Suprapubic skin (tissue), 4 donors: ENCODE results near the gene GPR161. TPM values are rescaled to one million over a fixed set of nuclear protein-coding genes. Genes with fewer than 3 reads are reported as not detected.

Experiments
- DNase-seq, 2 donors: peaks; one replicate each; pipeline ENCODE4 v3.0.0-alpha.2; 2019; ENCODE audit warnings: low spot score in 2 of 2
- H3K27ac ChIP-seq: fragments of 200-600 bp; sonication (generic); one replicate; pipeline ENCODE4 v1.5.1; 2019
- H3K27me3 ChIP-seq: fragments of 200-600 bp; sonication (generic); one replicate; pipeline ENCODE4 v1.5.1; 2019
- H3K36me3 ChIP-seq: fragments of 200-600 bp; sonication (generic); one replicate; pipeline ENCODE4 v1.5.1; 2019
- H3K4me1 ChIP-seq: fragments of 200-600 bp; sonication (generic); one replicate; pipeline ENCODE4 v1.5.1; 2019
- H3K4me3 ChIP-seq: fragments of 200-600 bp; sonication (generic); one replicate; pipeline ENCODE4 v1.5.1; 2019; ENCODE audit warnings: mild to moderate bottlenecking
- H3K9me3 ChIP-seq: fragments of 200-600 bp; sonication (generic); one replicate; pipeline ENCODE4 v1.5.1; 2019
- EP300 ChIP-seq: sonication (generic); formaldehyde crosslinking; IDR thresholded peaks from one replicate; pipeline ENCODE4 v1.6.1; 2017; ENCODE audit warnings: antibody characterized with exemption
- POLR2A ChIP-seq, 2 donors: fragments of 450-650 bp; IDR thresholded peaks; one replicate each; pipeline ENCODE4 v1.6.1; 2017; ENCODE audit warnings: antibody characterized with exemption in 2 of 2, mild to moderate bottlenecking in 2 of 2, moderate library complexity in 2 of 2
- POLR2AphosphoS5 ChIP-seq, 3 donors: sonication (generic); formaldehyde crosslinking; IDR thresholded peaks; one replicate each; pipeline ENCODE4 v1.6.1; 2017; ENCODE audit warnings: antibody characterized with exemption in 3 of 3
- WGBS: methylation state at CpG from one replicate; pipeline ENCODE4 v1.1.5; 2018; 5-methylcytosine and 5-hydroxymethylcytosine counted together
- total RNA-seq, 4 donors: library from RNA; depleted of rRNA; stranded (reverse); fragments of >200 nt; gene quantifications; one replicate each; pipeline ENCODE4 v1.1.0, GENCODE V29; 2016
- TF ChIP-seq, protein P1 (sequence below), 2 donors: fragments of 200-600 bp in 1 of 2; fragments of 450-650 bp in 1 of 2; sonication (generic) in 1 of 2; IDR thresholded peaks; one replicate each; pipeline ENCODE4 v1.5.1; 2016 to 2019; ENCODE audit warnings: antibody characterized with exemption in 2 of 2, mild to moderate bottlenecking in 1 of 2, moderate library complexity in 1 of 2

The GPR161 gene
- total RNA-seq, 4 donors from 2014 or later = 3.1 to 7.6 (median 4.2) TPM

DNA sequence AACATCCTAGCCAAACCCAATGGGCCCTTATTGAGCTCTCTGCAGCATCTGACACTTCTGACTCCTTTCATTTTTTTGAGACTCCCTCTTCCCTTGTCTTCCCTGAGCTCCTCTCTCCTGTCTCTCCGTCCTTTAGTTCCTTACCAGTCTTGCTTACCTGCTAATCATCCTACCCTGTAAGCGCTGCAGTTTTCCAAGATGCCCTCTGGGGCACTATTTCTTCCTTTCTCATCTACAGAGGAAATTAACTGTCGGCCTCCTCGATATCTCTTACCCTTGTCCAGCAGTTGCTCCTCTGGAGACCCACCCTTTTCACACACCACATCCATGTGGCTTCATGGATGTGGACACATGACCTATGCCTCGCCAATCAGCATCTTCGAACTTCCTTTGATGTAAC, 6.8 kb downstream of the GPR161 start:
- H3K4me1 ChIP-seq = peaks cover 5% of the 10 kb centered on the region
- no peak overlapping the region for H3K27ac ChIP-seq
- no peak overlapping the region for H3K4me3 ChIP-seq
- 92% methylated on average over 6 of the region's 6 CpGs for WGBS
- no peaks in the 10 kb centered on the region for H3K9me3 ChIP-seq
- DNase-seq = no peak
- H3K27me3 ChIP-seq = no peaks in the 10 kb centered on the region
- no peaks in the 10 kb centered on the region for H3K36me3 ChIP-seq
- no peak for TF ChIP-seq POLR2A (IDR thresholded peaks at IDR 0.05)
- TF ChIP-seq, protein P1, sequence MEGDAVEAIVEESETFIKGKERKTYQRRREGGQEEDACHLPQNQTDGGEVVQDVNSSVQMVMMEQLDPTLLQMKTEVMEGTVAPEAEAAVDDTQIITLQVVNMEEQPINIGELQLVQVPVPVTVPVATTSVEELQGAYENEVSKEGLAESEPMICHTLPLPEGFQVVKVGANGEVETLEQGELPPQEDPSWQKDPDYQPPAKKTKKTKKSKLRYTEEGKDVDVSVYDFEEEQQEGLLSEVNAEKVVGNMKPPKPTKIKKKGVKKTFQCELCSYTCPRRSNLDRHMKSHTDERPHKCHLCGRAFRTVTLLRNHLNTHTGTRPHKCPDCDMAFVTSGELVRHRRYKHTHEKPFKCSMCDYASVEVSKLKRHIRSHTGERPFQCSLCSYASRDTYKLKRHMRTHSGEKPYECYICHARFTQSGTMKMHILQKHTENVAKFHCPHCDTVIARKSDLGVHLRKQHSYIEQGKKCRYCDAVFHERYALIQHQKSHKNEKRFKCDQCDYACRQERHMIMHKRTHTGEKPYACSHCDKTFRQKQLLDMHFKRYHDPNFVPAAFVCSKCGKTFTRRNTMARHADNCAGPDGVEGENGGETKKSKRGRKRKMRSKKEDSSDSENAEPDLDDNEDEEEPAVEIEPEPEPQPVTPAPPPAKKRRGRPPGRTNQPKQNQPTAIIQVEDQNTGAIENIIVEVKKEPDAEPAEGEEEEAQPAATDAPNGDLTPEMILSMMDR (IDR thresholded peaks at IDR 0.05) = no peak
- TF ChIP-seq EP300 = no peak
- TF ChIP-seq POLR2AphosphoS5 (IDR thresholded peaks at IDR 0.05) = no peak

DNA sequence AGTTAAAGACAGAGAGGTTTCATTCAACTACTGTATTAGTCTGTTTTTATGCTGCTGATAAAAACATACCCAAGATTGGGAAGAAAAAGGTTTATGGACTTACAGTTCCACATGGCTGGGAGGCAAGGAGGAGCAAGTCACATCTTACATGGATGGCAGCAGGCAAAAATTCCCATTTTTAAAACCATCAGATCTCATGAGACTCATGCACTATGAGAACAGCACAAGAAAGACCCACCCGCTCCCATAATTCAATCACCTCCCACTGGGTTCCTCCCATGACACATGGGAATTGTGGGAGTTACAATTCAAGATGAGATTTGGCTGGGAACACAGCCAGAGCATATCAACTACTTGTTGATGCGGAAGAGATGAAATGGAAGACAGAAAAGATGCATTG, 9.2 kb downstream of the GPR161 start:
- no peaks in the 10 kb centered on the region for H3K27me3 ChIP-seq
- H3K36me3 ChIP-seq = no peaks in the 10 kb centered on the region

DNA sequence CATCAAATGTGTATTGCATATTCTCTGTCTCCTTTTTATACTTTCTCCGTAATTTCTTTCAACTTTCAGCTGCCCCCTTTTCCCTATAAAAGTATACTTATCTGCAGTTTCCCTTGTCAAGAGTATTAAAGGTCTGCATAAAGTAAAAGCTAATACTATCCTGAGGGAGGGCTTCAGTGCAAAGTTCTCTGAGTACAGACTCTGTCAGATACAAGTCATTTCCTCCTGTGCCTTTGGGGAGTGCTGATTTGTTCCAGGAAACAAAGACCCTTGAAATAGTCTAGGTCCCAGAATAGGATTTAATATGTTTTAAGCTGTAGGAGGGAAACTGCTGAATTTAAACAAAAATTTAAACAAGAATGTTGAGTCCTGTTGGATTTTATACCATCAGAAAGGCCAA, 11.7 kb downstream of the GPR161 start:
- Histone ChIP-seq H3K27me3 (no peaks in the 10 kb centered on the region), H3K36me3 (no peaks in the 10 kb centered on the region), H3K27ac (no peak overlapping the region), H3K9me3 (no peaks in the 10 kb centered on the region), H3K4me3 (no peak overlapping the region), H3K4me1 (peaks cover 22% of the 10 kb centered on the region)
- DNase-seq = no peak
- 91% methylated on average over 1 of the region's 1 CpG for WGBS
- TF ChIP-seq, protein P1 (IDR thresholded peaks at IDR 0.05) = no peak
- no peak for TF ChIP-seq POLR2AphosphoS5 (IDR thresholded peaks at IDR 0.05)

More for the DNA sequence above, 9.2 kb downstream of the GPR161 start:
- H3K27ac ChIP-seq = no peak overlapping the region
- peaks cover 2% of the 10 kb centered on the region for H3K4me1 ChIP-seq
- DNase-seq = no peak
- 94% methylated on average over 2 of the region's 2 CpGs for WGBS
- TF ChIP-seq POLR2A (IDR thresholded peaks at IDR 0.05) (no peak), EP300 (no peak), POLR2AphosphoS5 (IDR thresholded peaks at IDR 0.05) (no peak)
- TF ChIP-seq, protein P1 (IDR thresholded peaks at IDR 0.05) = no peak
- no peak overlapping the region for H3K4me3 ChIP-seq
- H3K9me3 ChIP-seq = no peaks in the 10 kb centered on the region

DNA sequence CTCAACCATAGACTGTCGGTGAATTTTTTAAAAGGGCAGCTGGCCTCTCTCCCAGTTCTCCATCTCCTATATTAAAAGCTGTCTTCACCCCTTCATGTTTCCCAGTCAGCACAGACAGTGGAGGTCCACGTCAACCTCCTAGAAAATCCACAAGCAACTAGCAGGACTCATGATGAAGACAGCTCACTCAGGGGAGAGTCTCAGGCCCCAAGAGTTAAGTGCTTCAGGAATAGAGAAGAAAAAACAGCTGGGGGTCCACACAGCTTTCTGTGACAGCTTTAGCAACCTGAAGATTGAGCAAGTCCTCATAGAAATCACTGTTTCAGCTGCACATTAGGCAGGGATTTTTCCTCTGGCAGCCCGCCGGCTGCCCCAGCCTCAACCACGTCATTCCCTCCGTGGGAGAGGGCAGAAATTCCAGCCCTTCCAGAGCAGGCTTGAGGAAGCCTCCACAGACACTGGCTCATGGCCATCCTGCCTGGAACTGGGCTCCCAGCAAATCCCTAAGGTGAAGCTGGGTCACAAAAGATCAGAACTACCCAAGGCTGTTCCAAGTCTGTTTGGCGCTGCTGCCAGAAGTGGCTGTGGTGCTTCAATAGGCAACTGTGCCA, 15.2 kb downstream of the GPR161 start:
- 40% methylated on average over 7 of the region's 7 CpGs for WGBS
- DNase-seq = peak in 1 of 2 donors; percentile 74
- Histone ChIP-seq H3K27me3 (no peaks in the 10 kb centered on the region), H3K4me3 (no peak overlapping the region), H3K36me3 (no peaks in the 10 kb centered on the region), H3K27ac (peak overlapping the region; percentile 57), H3K4me1 (peaks cover 23% of the 10 kb centered on the region), H3K9me3 (no peaks in the 10 kb centered on the region)
- TF ChIP-seq, protein P1 (IDR thresholded peaks at IDR 0.05) = no peak
- TF ChIP-seq POLR2AphosphoS5 (IDR thresholded peaks at IDR 0.05) = no peak
- no peak for TF ChIP-seq EP300
- no peak for TF ChIP-seq POLR2A (IDR thresholded peaks at IDR 0.05)

DNA sequence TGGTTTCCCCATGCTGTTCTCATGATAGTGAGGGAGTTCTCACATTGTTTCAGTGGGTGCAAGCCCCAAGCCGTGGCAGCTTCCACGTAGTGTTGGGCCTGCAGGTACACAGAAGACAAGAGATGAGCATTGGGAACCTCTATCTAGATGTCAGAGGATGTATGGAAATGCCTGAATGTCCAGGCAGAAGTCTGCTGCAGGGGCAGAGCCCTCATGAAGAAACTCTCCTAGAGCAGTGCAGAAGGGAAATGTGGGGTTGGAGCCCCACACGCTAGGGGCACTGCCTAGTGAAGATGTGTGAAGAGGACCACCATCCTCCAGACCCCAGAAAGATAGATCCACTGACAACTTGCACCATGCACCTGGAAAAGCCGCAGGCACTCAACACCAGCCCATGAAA, 17.0 kb downstream of the GPR161 start:
- no peak for TF ChIP-seq EP300
- no peak for TF ChIP-seq POLR2A (IDR thresholded peaks at IDR 0.05)
- TF ChIP-seq, protein P1 (IDR thresholded peaks at IDR 0.05) = no peak
- no peak for TF ChIP-seq POLR2AphosphoS5 (IDR thresholded peaks at IDR 0.05)
- no peak overlapping the region for H3K27ac ChIP-seq
- 91% methylated on average over 4 of the region's 4 CpGs for WGBS
- H3K36me3 ChIP-seq = no peaks in the 10 kb centered on the region
- no peak for DNase-seq
- H3K9me3 ChIP-seq = no peaks in the 10 kb centered on the region
- peaks cover 30% of the 10 kb centered on the region for H3K4me1 ChIP-seq
- no peak overlapping the region for H3K4me3 ChIP-seq
- no peaks in the 10 kb centered on the region for H3K27me3 ChIP-seq
